Type B pancreatic cell (in vitro differentiated cells): ENCODE measurements around the gene SLC18B1. TPM values are rescaled to one million over a fixed set of nuclear protein-coding genes. Genes with fewer than 3 reads are reported as not detected.

Source experiments
- DNase-seq: peaks from one replicate; pipeline ENCODE4 v3.0.0; 2021; ENCODE audit warnings: mixed read lengths; ENCODE audit not compliant: unreplicated experiment; ENCODE audit errors: extremely low spot score
- H3K27ac Mint-ChIP-seq: 2 replicates; pipeline ENCODE4 v1.8.0; 2021; ENCODE audit warnings: mild to moderate bottlenecking, mixed read lengths
- H3K27me3 Mint-ChIP-seq: 2 replicates; pipeline ENCODE4 v1.8.0; 2021; ENCODE audit warnings: mixed read lengths
- H3K36me3 Mint-ChIP-seq: 2 replicates; pipeline ENCODE4 v1.8.0; 2021; ENCODE audit warnings: mixed read lengths
- H3K4me1 Mint-ChIP-seq: one replicate; pipeline ENCODE4 v1.8.0; 2021; ENCODE audit warnings: mixed read lengths; ENCODE audit not compliant: unreplicated experiment
- H3K4me3 Mint-ChIP-seq: 2 replicates; pipeline ENCODE4 v1.8.0; 2021; ENCODE audit warnings: mild to moderate bottlenecking, mixed read lengths
- H3K9me3 Mint-ChIP-seq: 2 replicates; pipeline ENCODE4 v1.8.0; 2021; ENCODE audit warnings: mixed read lengths
- CTCF ChIP-seq: fragments of 200-600 bp; sonication (generic); conservative IDR thresholded peaks from 2 replicates; pipeline ENCODE4 v1.5.0; 2021; ENCODE audit warnings: antibody characterized with exemption, mild to moderate bottlenecking
- total RNA-seq: library from RNA; stranded (reverse); gene quantifications from 2 replicates; pipeline ENCODE4 v1.2.1, GENCODE V29; 2021; ENCODE audit warnings: low replicate concordance

SLC18B1 gene
- total RNA-seq, 1 donor from 2014 or later, result 19.3 TPM

- no peak for DNase-seq
- H3K27ac Mint-ChIP-seq, result no peak overlapping the region
- no peaks in the 10 kb centered on the region for H3K9me3 Mint-ChIP-seq
- no peak for TF ChIP-seq CTCF
- H3K4me1 Mint-ChIP-seq, result no peaks in the 10 kb centered on the region
- H3K27me3 Mint-ChIP-seq, result no peaks in the 10 kb centered on the region
- H3K4me3 Mint-ChIP-seq, result no peak overlapping the region
- H3K36me3 Mint-ChIP-seq, result no peaks in the 10 kb centered on the region
Measured at GRCh38 chr6:132750455-132751248, 47.8 kb downstream of the SLC18B1 start.

- no peak overlapping the region for H3K27ac Mint-ChIP-seq
- no peak for DNase-seq
- H3K4me3 Mint-ChIP-seq, result no peak overlapping the region
Measured at GRCh38 chr6:132749111-132749510, 49.3 kb downstream of the SLC18B1 start.

GRCh38 chr6:132748446-132748845, 50.0 kb downstream of the SLC18B1 start:
- Mint-ChIP-seq H3K4me1 (no peaks in the 10 kb centered on the region), H3K9me3 (no peaks in the 10 kb centered on the region), H3K36me3 (no peaks in the 10 kb centered on the region), H3K27me3 (no peaks in the 10 kb centered on the region), H3K27ac (no peak overlapping the region), H3K4me3 (no peak overlapping the region)
- no peak for TF ChIP-seq CTCF
- no peak for DNase-seq

More at GRCh38 chr6:132749111-132749510, 49.3 kb downstream of the SLC18B1 start:
- H3K36me3 Mint-ChIP-seq, result no peaks in the 10 kb centered on the region
- no peaks in the 10 kb centered on the region for H3K27me3 Mint-ChIP-seq
- no peaks in the 10 kb centered on the region for H3K9me3 Mint-ChIP-seq
- no peaks in the 10 kb centered on the region for H3K4me1 Mint-ChIP-seq
- no peak for TF ChIP-seq CTCF

GRCh38 chr6:132746048-132746447, 52.4 kb downstream of the SLC18B1 start:
- H3K9me3 Mint-ChIP-seq, result peaks cover 6% of the 10 kb centered on the region
- no peak overlapping the region for H3K27ac Mint-ChIP-seq
- TF ChIP-seq CTCF, result no peak
- H3K27me3 Mint-ChIP-seq, result no peaks in the 10 kb centered on the region
- DNase-seq, result no peak
- H3K4me1 Mint-ChIP-seq, result no peaks in the 10 kb centered on the region
- H3K4me3 Mint-ChIP-seq, result no peak overlapping the region
- H3K36me3 Mint-ChIP-seq, result no peaks in the 10 kb centered on the region

GRCh38 chr6:132742495-132742894, 55.9 kb downstream of the SLC18B1 start:
- Mint-ChIP-seq H3K27ac (no peak overlapping the region), H3K4me3 (no peak overlapping the region), H3K9me3 (peaks cover 11% of the 10 kb centered on the region), H3K36me3 (no peaks in the 10 kb centered on the region), H3K4me1 (no peaks in the 10 kb centered on the region), H3K27me3 (no peaks in the 10 kb centered on the region)
- no peak for DNase-seq
- no peak for TF ChIP-seq CTCF
